Glutamatergic neuron (in vitro differentiated cells): ENCODE data around the gene TMPRSS9. TPM values are rescaled to one million over a fixed set of nuclear protein-coding genes. Genes with fewer than 3 reads are reported as not detected.

Experiments
- DNase-seq: peaks from one replicate; pipeline ENCODE4 v3.0.0; 2022
- H3K27ac Mint-ChIP-seq: one replicate; pipeline ENCODE4 v1.8.0; 2020; ENCODE audit warnings: mild to moderate bottlenecking, mixed read lengths, inconsistent platforms; ENCODE audit not compliant: unreplicated experiment
- H3K27me3 Mint-ChIP-seq: one replicate; pipeline ENCODE4 v1.8.0; 2020; ENCODE audit warnings: mild to moderate bottlenecking, moderate library complexity, mixed read lengths, inconsistent platforms; ENCODE audit not compliant: unreplicated experiment
- H3K36me3 Mint-ChIP-seq: one replicate; pipeline ENCODE4 v1.8.0; 2020; ENCODE audit warnings: mild to moderate bottlenecking, mixed read lengths, inconsistent platforms; ENCODE audit not compliant: unreplicated experiment
- H3K4me1 Mint-ChIP-seq: one replicate; pipeline ENCODE4 v1.8.0; 2020; ENCODE audit warnings: mild to moderate bottlenecking, low read depth, mixed read lengths, inconsistent platforms; ENCODE audit not compliant: unreplicated experiment
- H3K4me3 Mint-ChIP-seq: one replicate; pipeline ENCODE4 v1.8.0; 2020; ENCODE audit warnings: mild to moderate bottlenecking, mixed read lengths, inconsistent platforms; ENCODE audit not compliant: unreplicated experiment
- H3K9me3 Mint-ChIP-seq: one replicate; pipeline ENCODE4 v1.8.0; 2020; ENCODE audit warnings: mild to moderate bottlenecking, moderate library complexity, mixed read lengths, inconsistent platforms; ENCODE audit not compliant: unreplicated experiment
- CTCF ChIP-seq: fragments of 200-600 bp; sonication (generic); IDR thresholded peaks from one replicate; pipeline ENCODE4 v1.5.0; 2021; ENCODE audit not compliant: partially characterized antibody, unreplicated experiment
- total RNA-seq: library from RNA; stranded (reverse); fragmentation: NEBNext Ultra II Directional; extraction: Animal tissue kit (Norgen Biotek cat#: 25700); gene quantifications from one replicate; pipeline ENCODE4 v1.2.1, GENCODE V29; 2021; ENCODE audit not compliant: unreplicated experiment

Gene TMPRSS9
- total RNA-seq, 1 donor from 2014 or later = 0.29 TPM

GRCh38 chr19:2432131-2432848 is 72.2 kb downstream of the TMPRSS9 start:
- H3K27me3 Mint-ChIP-seq = peaks cover 7% of the 10 kb centered on the region
- peaks cover 6% of the 10 kb centered on the region for H3K9me3 Mint-ChIP-seq
- H3K4me1 Mint-ChIP-seq = peaks cover 12% of the 10 kb centered on the region
- TF ChIP-seq CTCF = no peak
- H3K36me3 Mint-ChIP-seq = no peaks in the 10 kb centered on the region
- DNase-seq = no peak
- no peak overlapping the region for H3K4me3 Mint-ChIP-seq
- no peak overlapping the region for H3K27ac Mint-ChIP-seq

- peaks cover 9% of the 10 kb centered on the region for H3K4me1 Mint-ChIP-seq
- no peak overlapping the region for H3K27ac Mint-ChIP-seq
- peaks cover 6% of the 10 kb centered on the region for H3K27me3 Mint-ChIP-seq
- no peak overlapping the region for H3K4me3 Mint-ChIP-seq
- DNase-seq = no peak
- H3K36me3 Mint-ChIP-seq = no peaks in the 10 kb centered on the region
- no peak for TF ChIP-seq CTCF
- peaks cover 3% of the 10 kb centered on the region for H3K9me3 Mint-ChIP-seq
Observed at GRCh38 chr19:2433854-2434253, 73.8 kb downstream of the TMPRSS9 start.

GRCh38 chr19:2434267-2434666 is 74.2 kb downstream of the TMPRSS9 start:
- Mint-ChIP-seq H3K36me3 (no peaks in the 10 kb centered on the region), H3K27ac (no peak overlapping the region), H3K4me3 (no peak overlapping the region), H3K9me3 (peaks cover 2% of the 10 kb centered on the region), H3K27me3 (peaks cover 6% of the 10 kb centered on the region), H3K4me1 (peaks cover 5% of the 10 kb centered on the region)
- TF ChIP-seq CTCF = no peak
- no peak for DNase-seq

- no peak for TF ChIP-seq CTCF
- peaks cover 3% of the 10 kb centered on the region for H3K4me1 Mint-ChIP-seq
- H3K4me3 Mint-ChIP-seq = no peak overlapping the region
- H3K36me3 Mint-ChIP-seq = no peaks in the 10 kb centered on the region
- H3K9me3 Mint-ChIP-seq = peaks cover 2% of the 10 kb centered on the region
- H3K27me3 Mint-ChIP-seq = peaks cover 6% of the 10 kb centered on the region
- H3K27ac Mint-ChIP-seq = no peak overlapping the region
- DNase-seq = no peak
Observed at GRCh38 chr19:2434721-2435265, 74.7 kb downstream of the TMPRSS9 start.

- no peak for TF ChIP-seq CTCF
- Mint-ChIP-seq H3K27ac (no peak overlapping the region), H3K36me3 (no peaks in the 10 kb centered on the region), H3K4me1 (no peaks in the 10 kb centered on the region), H3K9me3 (peaks cover 2% of the 10 kb centered on the region), H3K27me3 (peaks cover 9% of the 10 kb centered on the region), H3K4me3 (no peak overlapping the region)
- DNase-seq = no peak
Observed at GRCh38 chr19:2436384-2436783, 76.3 kb downstream of the TMPRSS9 start.
